ENCODE results near the gene TGFBR3. TPM values are rescaled to one million over a fixed set of nuclear protein-coding genes. Genes with fewer than 3 reads are reported as not detected.

The TGFBR3 gene
- total RNA-seq, 4 donors from 2014 or later, result 37.3 to 61.7 (median 48.4) TPM

DNA sequence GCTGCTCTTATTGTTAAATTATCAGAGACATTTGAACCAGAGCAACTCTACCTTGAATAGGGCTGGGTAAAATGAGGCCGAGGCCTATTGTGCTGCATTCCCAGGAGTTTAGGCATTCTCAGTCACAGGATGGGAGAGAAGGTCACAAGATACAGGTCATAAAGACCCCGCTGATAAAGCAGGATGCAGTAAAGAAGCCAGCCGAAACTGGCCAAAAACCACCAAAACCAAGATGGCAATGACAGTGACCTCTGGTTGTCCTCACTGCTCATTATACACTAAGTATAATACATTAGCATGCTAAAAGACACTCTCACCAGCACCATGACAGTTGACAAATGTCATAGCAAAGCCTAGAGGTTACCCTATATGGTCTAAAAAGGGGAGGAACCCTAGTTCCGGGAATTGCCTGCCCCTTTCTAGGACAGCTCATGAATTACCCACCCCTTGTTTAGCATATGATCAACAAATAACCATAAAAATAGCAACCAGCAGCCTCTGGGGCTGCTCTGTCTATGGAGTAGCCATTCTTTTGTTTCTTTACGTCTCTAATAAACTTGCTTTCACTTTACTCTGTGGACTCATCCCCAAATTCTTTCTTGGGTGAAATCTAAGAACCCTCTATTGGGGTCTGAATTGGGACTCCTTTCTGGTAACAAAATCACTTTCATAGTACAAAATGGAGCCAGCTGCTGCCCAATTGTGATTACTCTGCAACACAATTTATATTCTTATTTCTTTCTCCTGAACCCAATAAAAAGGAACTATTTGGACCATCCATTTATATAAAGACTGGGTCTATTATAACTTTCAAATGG lies 179.6 kb downstream of the TGFBR3 start:
- H3K27ac ChIP-seq, result peak overlapping the region in 1 of 4 donors; percentile 34
- peaks cover 0 to 8% of the 10 kb centered on the region in 2 donors for H3K36me3 ChIP-seq
- no peak overlapping the region for H3K4me3 ChIP-seq
- H3K27me3 ChIP-seq, result no peaks in the 10 kb centered on the region
- intact Hi-C loops (cut with DNase I; ENCODE audit: low total_unique reads), result no loop called here
- DNase-seq (no peak), ATAC-seq (no peak)
- H3K4me1 ChIP-seq, result peaks cover 0 to 6% of the 10 kb centered on the region in 2 donors
- no peaks in the 10 kb centered on the region for H3K9me3 ChIP-seq
- in situ Hi-C loops (cut with MboI; ENCODE audit: low sequenced_read_pairs in 4 of 4), result no loop called here
- TF ChIP-seq POLR2A (IDR thresholded peaks at IDR 0.05), result no peak
- TF ChIP-seq CTCF (IDR thresholded peaks at IDR 0.05 in 4 of 5, conservative IDR thresholded peaks at IDR 0.05 in 1 of 5), result no peak

DNA sequence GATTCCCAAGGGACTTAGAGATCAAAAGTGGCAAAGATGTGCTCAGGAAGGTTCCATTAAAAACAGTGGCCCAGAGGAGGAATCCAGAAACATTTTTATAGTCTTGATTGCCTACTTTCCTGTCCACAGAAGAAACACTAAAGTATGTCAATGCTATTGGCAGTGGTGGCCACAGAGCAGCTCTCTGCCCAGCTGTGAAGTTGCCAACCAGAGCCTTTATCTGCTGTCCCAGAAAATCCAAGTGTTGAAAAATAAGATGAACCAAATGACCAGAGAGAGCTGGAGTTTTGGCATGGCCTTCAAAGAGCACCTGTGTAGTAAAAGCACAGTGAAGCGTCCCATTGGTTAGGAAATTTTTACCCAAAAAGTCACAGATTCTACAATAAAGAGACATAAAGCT lies 181.2 kb downstream of the TGFBR3 start:
- peaks cover 6% of the 10 kb centered on the region in 2 donors for H3K4me1 ChIP-seq
- H3K9me3 ChIP-seq, result no peaks in the 10 kb centered on the region
- no peak for DNase-seq
- TF ChIP-seq CTCF (IDR thresholded peaks at IDR 0.05 in 4 of 5, conservative IDR thresholded peaks at IDR 0.05 in 1 of 5) (no peak), POLR2A (IDR thresholded peaks at IDR 0.05) (no peak)
- no peaks in the 10 kb centered on the region for H3K27me3 ChIP-seq
- ATAC-seq, result no peak
- intact Hi-C loops (cut with DNase I; ENCODE audit: low total_unique reads), result no loop called here
- in situ Hi-C loops (cut with MboI; ENCODE audit: low sequenced_read_pairs in 4 of 4), result no loop called here
- H3K4me3 ChIP-seq, result no peak overlapping the region
- peaks cover 0 to 8% of the 10 kb centered on the region in 2 donors for H3K36me3 ChIP-seq
- H3K27ac ChIP-seq, result no peak overlapping the region

- Histone ChIP-seq H3K4me1 (peaks cover 6% of the 10 kb centered on the region in 2 donors), H3K36me3 (peaks cover 0 to 3% of the 10 kb centered on the region in 2 donors), H3K27ac (no peak overlapping the region), H3K9me3 (no peaks in the 10 kb centered on the region), H3K27me3 (no peaks in the 10 kb centered on the region), H3K4me3 (no peak overlapping the region)
- no peak for DNase-seq
- intact Hi-C loops (cut with DNase I; ENCODE audit: low total_unique reads), result no loop called here
- TF ChIP-seq POLR2A (IDR thresholded peaks at IDR 0.05) (no peak), CTCF (IDR thresholded peaks at IDR 0.05 in 4 of 5, conservative IDR thresholded peaks at IDR 0.05 in 1 of 5) (no peak)
- ATAC-seq, result no peak
- in situ Hi-C loops (cut with MboI; ENCODE audit: low sequenced_read_pairs in 4 of 4), result no loop called here
Measured at GRCh38 chr1:91703095-91703494, 182.9 kb downstream of the TGFBR3 start.

DNA sequence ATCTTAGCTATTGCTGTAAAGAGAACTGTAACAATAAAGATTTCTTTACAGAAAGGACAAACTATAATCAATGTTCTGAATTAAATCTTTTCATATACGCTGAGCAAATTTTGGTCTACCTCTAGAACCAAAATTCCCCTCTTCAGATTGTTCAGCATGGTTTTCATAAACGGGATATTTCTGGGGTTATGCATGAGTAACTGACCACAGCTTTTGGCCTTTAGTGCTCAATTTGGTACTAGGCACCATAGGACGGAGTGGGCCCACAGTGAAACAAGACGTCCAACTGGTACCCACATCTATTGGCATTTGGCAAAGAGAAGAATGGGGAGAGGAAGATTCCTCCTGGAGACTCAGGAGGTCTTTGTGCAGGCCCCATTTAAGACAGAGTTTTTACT lies 184.5 kb downstream of the TGFBR3 start:
- in situ Hi-C loops (cut with MboI; ENCODE audit: low sequenced_read_pairs in 4 of 4), result no loop called here
- Histone ChIP-seq H3K4me3 (no peak overlapping the region), H3K4me1 (peaks cover 17 to 18% of the 10 kb centered on the region in 2 donors), H3K9me3 (no peaks in the 10 kb centered on the region), H3K27ac (peak overlapping the region in 1 of 4 donors; percentile 5), H3K27me3 (no peaks in the 10 kb centered on the region), H3K36me3 (no peaks in the 10 kb centered on the region)
- intact Hi-C loops (cut with DNase I; ENCODE audit: low total_unique reads), result no loop called here
- ATAC-seq (no peak), DNase-seq (no peak)
- TF ChIP-seq CTCF (IDR thresholded peaks at IDR 0.05 in 4 of 5, conservative IDR thresholded peaks at IDR 0.05 in 1 of 5), result no peak
- no peak for TF ChIP-seq POLR2A (IDR thresholded peaks at IDR 0.05)

All from gastrocnemius medialis (tissue), 4 donors.